GM21717 (cell line): ENCODE measurements around the gene C2CD3.

Experiments used
- ATAC-seq: cut with Tn5 transposase; IDR thresholded peaks from one replicate; pipeline ENCODE4 v1.9.1; 2021; ENCODE audit warnings: mild to moderate bottlenecking, moderate library complexity; ENCODE audit not compliant: unreplicated experiment

C2CD3 gene

DNA sequence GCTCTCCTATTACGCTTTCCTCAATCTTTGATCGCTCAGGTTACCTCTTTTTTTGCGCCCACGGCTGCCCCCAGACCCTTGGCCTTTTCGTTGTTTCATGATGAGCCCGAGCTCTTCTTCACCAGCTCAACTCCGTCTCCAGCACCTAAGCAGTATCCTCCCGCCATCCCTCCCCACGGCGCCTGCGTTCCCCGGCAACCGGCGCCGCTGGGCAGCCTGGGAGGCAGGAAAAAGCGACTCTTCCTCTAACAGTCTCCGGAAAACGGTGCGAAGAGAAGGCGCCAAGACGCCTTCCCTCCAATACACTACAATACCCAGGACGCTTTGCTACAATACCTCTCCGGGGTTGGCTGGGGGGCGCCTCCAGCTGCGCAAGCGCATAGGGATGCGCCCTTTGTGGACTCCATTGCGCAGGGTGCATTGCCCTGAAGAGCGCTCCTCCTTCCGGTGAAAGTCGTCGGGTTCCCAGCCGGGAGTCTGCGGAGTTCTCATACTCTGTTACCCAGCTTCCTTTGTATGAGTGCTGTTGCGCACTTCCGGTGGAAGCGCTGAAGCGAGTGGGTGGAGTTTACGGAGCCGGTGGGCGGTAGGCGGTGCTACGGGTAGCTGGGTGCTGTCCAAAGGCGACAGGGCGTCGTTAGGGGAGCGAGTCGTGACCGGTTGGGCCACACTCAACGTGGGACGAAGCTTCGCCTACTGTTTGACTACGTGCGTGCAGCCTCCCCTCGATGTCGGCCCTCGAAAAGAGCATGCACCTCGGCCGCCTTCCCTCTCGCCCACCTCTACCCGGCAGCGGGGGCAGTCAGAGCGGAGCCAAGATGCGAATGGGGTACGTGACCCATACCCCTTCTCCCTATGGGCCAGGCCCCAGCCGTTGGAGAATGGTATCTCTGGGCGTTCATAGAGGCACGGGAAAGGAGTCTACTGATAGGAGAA lies at the start of gene C2CD3, which contains the start of gene PPME1:
TSS of gene C2CD3 (minus strand) at position 309 of the 936 bp plus-strand sequence. CDS start at position 99, 210 bp downstream.
TSS of gene PPME1 (plus strand) at position 596 of the 936 bp plus-strand sequence. CDS start at position 729, 133 bp downstream.
- peak; percentile 91 for ATAC-seq

GRCh38 chr11:74220376-74220775 lies 49.6 kb upstream of the C2CD3 start:
- no peak for ATAC-seq

- no peak for ATAC-seq
These were observed 41.7 kb upstream of the C2CD3 start for GRCh38 chr11:74212533-74212932.

DNA sequence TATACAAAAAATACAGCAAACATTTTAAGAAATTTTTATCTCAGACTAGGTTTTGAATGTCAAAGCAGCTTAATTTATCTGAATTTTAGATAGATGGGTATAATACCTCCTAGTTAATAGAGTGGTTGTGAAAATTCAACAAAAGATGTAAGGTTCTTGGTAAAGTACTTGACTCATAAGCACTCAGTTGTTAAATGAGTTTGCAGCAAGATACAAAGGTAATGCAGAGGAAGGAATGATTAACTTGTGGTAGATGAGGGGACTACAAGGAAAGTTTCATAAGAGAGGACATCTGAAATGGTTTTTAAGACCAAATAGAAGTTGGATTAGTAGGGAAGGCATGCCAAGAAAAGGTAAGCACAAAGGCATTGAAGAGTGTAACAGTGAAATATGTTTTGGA lies 37.7 kb upstream of the C2CD3 start:
- no peak for ATAC-seq

DNA sequence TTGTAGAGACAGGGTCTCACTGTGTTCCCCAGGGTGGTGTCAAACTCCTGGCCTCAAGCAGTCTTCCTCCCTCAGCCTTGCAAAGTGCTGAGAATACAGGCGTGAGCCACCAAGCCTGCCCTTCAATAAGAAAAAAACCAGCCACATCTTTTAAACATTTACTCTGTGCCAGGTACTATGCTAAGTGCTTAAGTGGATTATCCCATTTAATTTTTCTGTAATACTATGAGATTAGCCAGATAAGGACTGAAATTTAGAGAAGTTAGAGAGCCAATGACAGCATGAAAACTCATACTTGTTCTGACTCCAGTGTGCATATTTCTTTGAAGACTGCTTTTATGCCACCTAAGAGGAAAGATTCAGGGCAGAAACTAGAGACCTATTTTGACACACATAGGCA lies 35.9 kb upstream of the C2CD3 start:
- ATAC-seq: no peak

DNA sequence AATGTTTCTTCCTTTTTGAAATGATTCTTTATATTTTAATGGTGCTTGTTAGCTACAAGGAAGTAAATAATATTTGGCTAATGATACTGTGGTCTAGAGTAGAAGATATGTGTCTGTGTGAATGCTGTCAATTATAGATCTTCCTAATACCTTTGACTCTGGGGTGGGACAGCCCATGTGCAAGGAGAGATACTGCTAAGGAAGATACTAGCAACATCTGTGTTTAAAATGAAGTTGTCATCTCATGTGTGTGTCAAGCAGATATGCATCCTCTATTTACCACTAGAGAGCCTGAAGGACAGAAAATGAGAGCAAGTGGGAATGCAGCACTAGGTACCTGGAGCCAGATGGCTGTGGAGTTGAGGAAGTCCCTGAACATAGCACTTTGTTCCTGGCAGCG lies 34.4 kb upstream of the C2CD3 start:
- ATAC-seq: no peak

GRCh38 chr11:74204701-74205100 lies 33.9 kb upstream of the C2CD3 start:
- ATAC-seq: no peak

- ATAC-seq: no peak
These were observed 33.2 kb upstream of the C2CD3 start for GRCh38 chr11:74203966-74204365.

DNA sequence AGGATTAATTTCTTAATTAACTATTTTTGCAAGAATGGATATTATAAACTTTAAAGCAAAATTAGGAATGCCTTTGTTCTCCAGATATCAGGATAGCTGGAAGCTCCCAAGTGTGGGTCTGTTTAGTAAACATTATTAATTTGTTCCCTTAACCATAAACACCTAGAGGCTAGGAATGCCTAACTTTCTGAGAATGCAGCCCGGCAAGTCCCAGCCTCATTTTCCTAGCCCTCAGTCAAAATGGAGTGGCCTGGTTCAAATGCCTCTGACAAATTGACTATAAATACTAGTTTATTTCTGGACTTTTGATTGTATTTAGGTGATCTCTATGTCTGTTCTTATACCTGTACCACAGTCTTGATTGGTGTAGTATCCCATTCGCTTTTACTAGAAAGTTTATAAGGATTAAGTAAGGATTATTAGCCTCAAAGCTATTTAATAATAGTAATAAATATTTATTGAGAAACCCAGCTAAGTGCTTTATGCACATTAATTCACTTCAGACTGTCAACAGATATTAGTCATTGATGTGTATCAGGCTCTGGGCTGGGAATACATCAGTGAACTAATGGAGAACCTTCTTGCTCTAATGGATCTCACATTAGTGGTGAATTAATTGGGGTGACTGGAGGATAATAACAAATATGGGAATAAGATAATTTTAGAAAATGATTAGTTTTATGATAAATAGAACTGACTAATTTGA lies 26.1 kb upstream of the C2CD3 start:
- ATAC-seq: no peak

GRCh38 chr11:74195828-74196227 lies 25.0 kb upstream of the C2CD3 start:
- ATAC-seq: no peak

DNA sequence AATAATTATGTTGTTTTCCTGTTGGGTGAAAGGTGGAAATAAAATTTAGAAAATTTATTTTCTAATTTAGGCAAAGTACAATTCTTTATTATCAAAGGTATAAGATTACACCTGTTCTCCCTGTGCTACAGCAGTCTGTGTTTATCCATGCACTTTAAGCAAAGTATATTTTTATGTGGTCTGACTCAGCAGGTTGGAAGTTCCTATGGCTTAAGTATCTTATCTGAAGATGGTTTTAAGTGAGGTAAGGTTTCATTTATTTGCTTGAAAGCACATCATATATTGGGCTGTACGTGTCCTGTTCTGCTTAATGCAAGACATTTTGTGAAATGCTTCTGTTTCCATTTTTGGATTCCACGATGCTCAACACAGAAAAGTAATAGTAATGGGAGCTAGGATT lies 14.9 kb upstream of the C2CD3 start:
- ATAC-seq: no peak

DNA sequence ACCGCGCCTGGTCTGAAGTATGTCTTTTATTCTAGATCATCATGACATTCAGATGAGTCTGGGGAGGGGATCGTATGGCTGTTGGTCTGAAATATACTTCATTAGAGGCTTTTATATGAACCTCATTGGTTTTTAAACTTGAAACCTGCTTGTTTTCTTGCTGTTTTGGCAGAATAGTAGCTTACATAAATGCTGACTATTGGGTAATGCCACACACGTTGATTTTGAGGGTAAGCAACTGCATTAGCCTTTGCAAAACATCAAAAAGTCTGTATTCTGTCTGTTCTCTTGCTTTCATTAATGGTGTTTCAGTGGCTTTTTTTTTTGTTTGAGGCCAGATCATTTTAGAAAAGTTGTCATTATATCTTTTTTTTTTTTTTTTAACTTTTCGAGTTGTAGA lies 14.5 kb upstream of the C2CD3 start:
- no peak for ATAC-seq

DNA sequence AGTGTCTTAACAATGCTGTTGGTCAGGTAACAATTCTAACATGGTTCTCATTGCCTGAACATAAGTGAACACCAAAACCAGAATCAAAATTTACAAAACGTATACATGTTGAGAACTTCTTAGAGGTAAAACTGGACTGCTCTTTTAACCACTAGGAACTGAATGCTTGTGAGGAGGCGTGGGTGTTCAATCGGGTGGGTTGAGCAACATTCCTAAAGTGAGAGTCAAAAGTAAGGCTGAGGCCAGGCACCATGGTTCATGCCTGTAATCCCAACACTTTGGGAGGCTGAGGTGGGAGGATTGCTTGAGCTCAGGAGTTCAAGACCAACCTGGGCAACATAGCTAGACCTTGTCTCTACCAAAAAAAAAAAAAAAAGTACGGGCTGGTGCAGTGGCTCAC lies 11.8 kb upstream of the C2CD3 start:
- ATAC-seq: no peak

DNA sequence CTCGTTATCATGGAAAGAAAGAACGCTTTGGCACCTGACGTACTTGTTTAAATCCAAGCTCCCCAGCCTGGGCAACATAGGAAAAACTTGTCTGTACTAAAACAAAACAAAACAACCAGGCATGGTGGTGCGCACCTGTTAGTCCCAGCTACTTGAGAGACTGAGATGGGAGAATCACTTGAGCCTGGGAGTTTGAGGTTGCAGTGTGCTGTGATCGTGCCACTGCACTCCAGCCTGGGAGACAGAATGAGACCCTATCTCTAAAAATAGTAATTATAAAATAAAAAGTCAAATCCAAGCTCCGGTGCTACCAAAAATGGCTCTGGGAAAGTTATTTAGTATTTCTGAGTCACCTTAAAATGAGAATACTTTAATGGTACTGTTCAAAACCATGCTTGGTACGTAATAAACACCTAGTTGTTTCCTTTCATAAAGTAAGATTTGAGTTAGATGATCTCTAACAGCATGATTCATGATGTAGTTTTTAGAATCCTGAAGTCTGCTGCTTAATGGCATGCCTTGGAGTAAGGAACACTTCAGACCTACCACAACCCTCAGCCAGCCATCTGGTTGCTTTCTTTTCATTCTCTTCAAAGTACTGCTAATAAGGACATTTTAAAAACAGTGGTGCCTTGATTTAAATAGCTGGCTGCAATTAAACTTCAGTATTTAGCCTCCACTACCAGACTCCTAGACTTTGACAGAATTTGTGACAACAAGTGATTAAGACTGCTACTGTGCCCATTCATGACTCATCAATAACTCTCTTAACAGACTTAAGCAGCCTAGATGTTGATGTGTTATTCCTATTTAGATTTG lies 8.6 kb upstream of the C2CD3 start:
- ATAC-seq: no peak

DNA sequence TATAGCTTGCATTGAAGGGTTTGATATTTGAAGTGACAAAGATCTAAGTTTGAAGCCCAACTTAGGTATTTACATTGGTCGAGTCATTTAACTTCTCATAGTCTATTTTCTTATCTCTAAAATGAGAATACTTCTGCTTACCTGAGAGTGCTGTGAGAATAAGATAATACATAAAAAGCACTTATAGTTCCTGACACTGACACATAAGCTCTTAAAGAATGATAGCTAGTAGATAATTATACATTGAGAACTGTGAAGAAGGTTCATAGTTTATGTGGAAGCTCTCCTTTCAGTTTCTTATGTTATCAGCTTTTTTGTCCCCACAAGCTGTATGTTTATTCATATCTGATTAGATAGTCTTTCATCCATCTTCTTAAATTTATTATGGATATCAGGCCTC lies 5.1 kb upstream of the C2CD3 start:
- no peak for ATAC-seq

DNA sequence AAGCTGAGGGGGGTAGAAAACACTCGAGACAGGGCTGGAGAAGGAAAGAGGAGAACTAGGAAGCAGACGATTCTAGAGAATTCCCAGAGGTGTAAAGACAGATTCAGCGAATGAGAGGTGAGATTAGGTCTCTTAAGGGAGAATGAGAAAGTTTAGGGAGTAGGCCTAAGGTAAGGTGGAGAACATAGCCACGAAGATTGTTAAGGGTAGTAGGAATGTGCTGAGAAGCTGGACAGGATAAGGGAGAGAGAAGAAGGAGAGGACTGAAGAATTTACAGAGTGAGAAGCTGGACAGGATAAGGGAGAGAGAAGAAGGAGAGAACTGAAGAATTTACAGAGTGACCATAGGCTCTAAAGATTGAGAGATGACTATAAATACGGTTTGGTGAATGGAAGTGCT lies 1.2 kb upstream of the C2CD3 start:
- no peak for ATAC-seq

GRCh38 chr11:74171630-74171968 lies 797 bp upstream of the C2CD3 start:
- ATAC-seq: no peak

DNA sequence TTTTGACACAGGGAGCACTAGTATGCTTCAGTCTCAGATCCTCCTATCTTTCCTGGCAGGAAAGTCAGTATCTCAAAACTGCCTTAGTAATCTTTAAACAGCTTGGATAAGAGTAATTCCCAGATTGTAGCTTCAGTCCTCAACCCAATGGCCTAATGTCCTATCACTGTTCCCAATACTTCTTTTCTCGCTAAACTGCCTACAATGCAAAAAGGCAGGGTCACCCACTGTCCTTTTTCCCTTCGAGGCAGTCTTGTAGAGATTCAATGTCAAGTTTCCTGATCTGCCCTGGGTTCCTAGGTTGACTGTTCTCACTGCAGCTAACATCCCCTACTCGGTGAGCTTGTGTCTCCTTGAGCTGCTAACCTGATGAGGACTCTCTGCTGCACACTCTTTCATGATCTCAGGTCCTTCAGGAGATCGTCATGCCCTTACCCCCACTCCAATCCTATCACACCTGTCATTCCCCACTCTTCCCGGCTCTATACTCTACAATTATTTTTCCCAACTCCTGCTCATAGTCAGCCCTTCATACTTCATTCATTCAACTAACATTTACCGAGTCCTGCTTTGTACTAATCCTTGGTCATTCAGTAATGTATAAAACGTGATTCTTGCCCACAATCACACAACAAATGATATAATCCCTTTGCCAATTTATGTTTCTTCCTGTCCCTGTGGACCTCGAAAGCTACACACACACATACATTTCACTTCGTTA lies 904 bp downstream of the C2CD3 start:
- ATAC-seq: no peak

DNA sequence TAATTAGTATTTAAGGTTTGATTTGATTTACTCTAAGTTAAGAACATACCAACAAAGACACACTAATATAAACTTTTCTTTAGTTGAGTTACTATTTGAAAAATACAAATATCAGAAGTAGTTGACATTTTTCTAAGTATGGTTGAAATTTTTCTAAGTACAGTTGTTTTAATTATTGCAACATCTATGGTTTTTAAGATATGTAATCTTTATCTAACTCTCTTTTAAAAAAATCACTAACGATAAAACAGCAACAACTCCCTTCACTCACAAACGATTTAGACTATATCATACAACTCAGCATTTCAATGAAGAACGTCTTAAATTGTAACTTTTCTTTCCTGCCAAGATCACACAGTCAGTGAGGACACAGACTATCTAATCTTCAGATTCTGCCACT lies 2.0 kb downstream of the C2CD3 start:
- ATAC-seq: no peak

DNA sequence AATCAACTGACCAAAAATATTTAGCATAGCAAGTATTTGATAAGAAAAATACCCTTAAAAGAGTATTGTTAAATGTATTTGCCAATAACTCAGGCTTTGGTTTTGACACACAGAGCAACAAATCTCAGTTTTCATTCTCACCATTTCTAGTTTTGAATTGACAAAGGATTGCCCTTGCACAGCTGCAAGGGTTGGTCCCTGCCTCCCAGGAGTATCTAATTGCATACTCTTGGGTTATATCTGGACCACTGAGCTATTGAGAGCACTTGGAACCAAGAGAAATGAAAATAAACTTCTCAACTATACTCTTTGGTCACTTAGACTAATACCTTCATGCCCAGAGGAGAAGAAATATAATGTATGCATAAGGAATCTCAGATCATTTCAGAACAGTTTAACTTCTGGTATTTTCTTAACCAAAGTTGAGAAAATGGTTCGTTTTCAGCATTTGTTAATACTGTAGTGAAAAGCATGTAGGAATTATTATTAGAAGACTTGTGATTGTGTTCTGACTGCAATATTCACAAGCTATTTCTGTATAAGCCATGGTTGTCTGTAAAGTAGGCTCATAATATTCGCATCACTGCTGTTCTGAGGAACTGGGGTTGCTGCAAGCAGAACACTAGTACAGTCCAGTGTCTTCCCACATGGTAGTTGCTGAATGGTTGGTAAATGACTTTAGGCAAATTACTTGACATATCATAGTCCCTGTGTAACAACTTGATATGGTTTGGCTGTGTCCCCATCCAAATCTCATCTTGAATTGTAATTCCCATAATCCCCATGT lies 7.9 kb downstream of the C2CD3 start:
- peak; percentile 74 for ATAC-seq
